Endothelial cell (in vitro differentiated cells): ENCODE results near the gene IRF6. TPM values are rescaled to one million over a fixed set of nuclear protein-coding genes. Genes with fewer than 3 reads are reported as not detected.

Experiments
- DNase-seq: peaks from one replicate; pipeline ENCODE4 v3.0.0; 2021; ENCODE audit warnings: low spot score
- H3K27ac Mint-ChIP-seq: one replicate; pipeline ENCODE4 v1.8.0; 2021; ENCODE audit warnings: mixed read lengths, inconsistent platforms; ENCODE audit not compliant: unreplicated experiment
- H3K27me3 Mint-ChIP-seq: one replicate; pipeline ENCODE4 v1.8.0; 2021; ENCODE audit warnings: mild to moderate bottlenecking, moderate library complexity, mixed read lengths, inconsistent platforms; ENCODE audit not compliant: unreplicated experiment
- H3K36me3 Mint-ChIP-seq: one replicate; pipeline ENCODE4 v1.8.0; 2021; ENCODE audit warnings: mild to moderate bottlenecking, low read depth, mixed read lengths, inconsistent platforms; ENCODE audit not compliant: unreplicated experiment
- H3K4me1 Mint-ChIP-seq: one replicate; pipeline ENCODE4 v1.8.0; 2021; ENCODE audit warnings: mild to moderate bottlenecking, mixed read lengths, inconsistent platforms; ENCODE audit not compliant: unreplicated experiment
- H3K4me3 Mint-ChIP-seq: one replicate; pipeline ENCODE4 v1.8.0; 2021; ENCODE audit warnings: mild to moderate bottlenecking, mixed read lengths, inconsistent platforms; ENCODE audit not compliant: unreplicated experiment
- H3K9me3 Mint-ChIP-seq: one replicate; pipeline ENCODE4 v1.8.0; 2021; ENCODE audit warnings: mixed read lengths, inconsistent platforms; ENCODE audit not compliant: unreplicated experiment
- CTCF ChIP-seq: fragments of 200-600 bp; sonication (generic); IDR thresholded peaks from one replicate; pipeline ENCODE4 v1.5.0; 2021; ENCODE audit warnings: antibody characterized with exemption; ENCODE audit not compliant: unreplicated experiment
- total RNA-seq: library from RNA; stranded (reverse); fragmentation: NEBNext Ultra II Directional; extraction: Animal tissue kit (Norgen Biotek cat#: 25700); gene quantifications from one replicate; pipeline ENCODE4 v1.2.1, GENCODE V29; 2021; ENCODE audit not compliant: unreplicated experiment

IRF6 gene
- total RNA-seq, 1 donor from 2014 or later = 21.3 TPM

GRCh38 chr1:209749205-209749604 lies 56.7 kb downstream of the IRF6 start:
- no peak overlapping the region for H3K4me3 Mint-ChIP-seq

GRCh38 chr1:209748620-209749019 lies 57.3 kb downstream of the IRF6 start:
- Mint-ChIP-seq H3K27me3 (peaks cover under 1% of the 10 kb centered on the region), H3K4me3 (no peak overlapping the region), H3K36me3 (no peaks in the 10 kb centered on the region), H3K27ac (no peak overlapping the region), H3K9me3 (no peaks in the 10 kb centered on the region), H3K4me1 (peaks cover 11% of the 10 kb centered on the region)
- no peak for TF ChIP-seq CTCF
- no peak for DNase-seq

More at GRCh38 chr1:209749205-209749604, 56.7 kb downstream of the IRF6 start:
- Mint-ChIP-seq H3K27ac (no peak overlapping the region), H3K4me1 (peaks cover 11% of the 10 kb centered on the region), H3K9me3 (no peaks in the 10 kb centered on the region), H3K36me3 (no peaks in the 10 kb centered on the region), H3K27me3 (no peaks in the 10 kb centered on the region)
- no peak for DNase-seq
- TF ChIP-seq CTCF = no peak

GRCh38 chr1:209747580-209748262 lies 58.2 kb downstream of the IRF6 start:
- no peak overlapping the region for H3K27ac Mint-ChIP-seq
- peaks cover 11% of the 10 kb centered on the region for H3K4me1 Mint-ChIP-seq
- TF ChIP-seq CTCF = peak; percentile 98
- DNase-seq = peak; percentile 90
- H3K9me3 Mint-ChIP-seq = no peaks in the 10 kb centered on the region
- H3K27me3 Mint-ChIP-seq = peaks cover 2% of the 10 kb centered on the region
- H3K4me3 Mint-ChIP-seq = peak overlapping the region; percentile 82
- no peaks in the 10 kb centered on the region for H3K36me3 Mint-ChIP-seq

GRCh38 chr1:209746451-209747165 lies 59.3 kb downstream of the IRF6 start:
- no peak for TF ChIP-seq CTCF
- Mint-ChIP-seq H3K4me3 (no peak overlapping the region), H3K4me1 (peaks cover 13% of the 10 kb centered on the region), H3K9me3 (no peaks in the 10 kb centered on the region), H3K27ac (no peak overlapping the region), H3K36me3 (no peaks in the 10 kb centered on the region), H3K27me3 (peaks cover 2% of the 10 kb centered on the region)
- no peak for DNase-seq

GRCh38 chr1:209743145-209743482 lies 62.8 kb downstream of the IRF6 start:
- TF ChIP-seq CTCF = no peak
- Mint-ChIP-seq H3K36me3 (no peaks in the 10 kb centered on the region), H3K4me3 (no peak overlapping the region), H3K27me3 (peaks cover 3% of the 10 kb centered on the region), H3K27ac (no peak overlapping the region), H3K9me3 (no peaks in the 10 kb centered on the region), H3K4me1 (peaks cover 10% of the 10 kb centered on the region)
- no peak for DNase-seq
